ENCODE measurements around the gene RASGRF2. TPM values are rescaled to one million over a fixed set of nuclear protein-coding genes. Genes with fewer than 3 reads are reported as not detected.
A peak's percentile ranks its signal among the peaks of the same experiment; 100 is the strongest.

RASGRF2 gene, protein sequence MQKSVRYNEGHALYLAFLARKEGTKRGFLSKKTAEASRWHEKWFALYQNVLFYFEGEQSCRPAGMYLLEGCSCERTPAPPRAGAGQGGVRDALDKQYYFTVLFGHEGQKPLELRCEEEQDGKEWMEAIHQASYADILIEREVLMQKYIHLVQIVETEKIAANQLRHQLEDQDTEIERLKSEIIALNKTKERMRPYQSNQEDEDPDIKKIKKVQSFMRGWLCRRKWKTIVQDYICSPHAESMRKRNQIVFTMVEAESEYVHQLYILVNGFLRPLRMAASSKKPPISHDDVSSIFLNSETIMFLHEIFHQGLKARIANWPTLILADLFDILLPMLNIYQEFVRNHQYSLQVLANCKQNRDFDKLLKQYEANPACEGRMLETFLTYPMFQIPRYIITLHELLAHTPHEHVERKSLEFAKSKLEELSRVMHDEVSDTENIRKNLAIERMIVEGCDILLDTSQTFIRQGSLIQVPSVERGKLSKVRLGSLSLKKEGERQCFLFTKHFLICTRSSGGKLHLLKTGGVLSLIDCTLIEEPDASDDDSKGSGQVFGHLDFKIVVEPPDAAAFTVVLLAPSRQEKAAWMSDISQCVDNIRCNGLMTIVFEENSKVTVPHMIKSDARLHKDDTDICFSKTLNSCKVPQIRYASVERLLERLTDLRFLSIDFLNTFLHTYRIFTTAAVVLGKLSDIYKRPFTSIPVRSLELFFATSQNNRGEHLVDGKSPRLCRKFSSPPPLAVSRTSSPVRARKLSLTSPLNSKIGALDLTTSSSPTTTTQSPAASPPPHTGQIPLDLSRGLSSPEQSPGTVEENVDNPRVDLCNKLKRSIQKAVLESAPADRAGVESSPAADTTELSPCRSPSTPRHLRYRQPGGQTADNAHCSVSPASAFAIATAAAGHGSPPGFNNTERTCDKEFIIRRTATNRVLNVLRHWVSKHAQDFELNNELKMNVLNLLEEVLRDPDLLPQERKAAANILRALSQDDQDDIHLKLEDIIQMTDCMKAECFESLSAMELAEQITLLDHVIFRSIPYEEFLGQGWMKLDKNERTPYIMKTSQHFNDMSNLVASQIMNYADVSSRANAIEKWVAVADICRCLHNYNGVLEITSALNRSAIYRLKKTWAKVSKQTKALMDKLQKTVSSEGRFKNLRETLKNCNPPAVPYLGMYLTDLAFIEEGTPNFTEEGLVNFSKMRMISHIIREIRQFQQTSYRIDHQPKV (N-terminal part only)
- total RNA-seq (2011; cell fraction: chromatin; rRNA removed; ENCODE audit: low replicate concordance): not detected in 2 replicates
- total RNA-seq (2011; cell fraction: nucleolus; rRNA removed): not detected in 2 replicates
- total RNA-seq (2011; cell fraction: nucleoplasm; rRNA removed): 0.22 TPM in 1 of 2 replicates, not detected in the other
- total RNA-seq (2014; rRNA removed): not detected in 2 replicates
- not detected in 2 replicates for total RNA-seq (2014; rRNA removed; fragmentation: Illumina TruSeq; extraction: Trizol)
- total RNA-seq (2015; rRNA removed; fragmentation: Illumina TruSeq; extraction: Trizol): 0.08 and 0.22 TPM in 2 replicates
- total RNA-seq (2021): 0.04 and 0.09 TPM in 2 replicates
- 0.01 and 0.07 TPM in 2 replicates for polyA plus RNA-seq (2011; rRNA removed)
- not detected in 2 replicates for polyA plus RNA-seq (2011; cell fraction: cytosol; rRNA removed)
- polyA plus RNA-seq (2011; cell fraction: nucleus; rRNA removed): 0.06 and 0.07 TPM in 2 replicates
- 0.05 and 0.07 TPM in 2 replicates for polyA plus RNA-seq (2012)
- 0.03 TPM in 1 of 2 replicates, not detected in the other for polyA plus RNA-seq (2014; fragmentation: Illumina TruSeq; extraction: Trizol)
- under 1 TPM; 0.06 to 0.10 TPM for polyA plus RNA-seq (2014; fragmentation: Nextera tagmentation; extraction: Ambion mirVana)
- 0.08 TPM in 2 replicates for polyA plus RNA-seq (2014; rRNA removed)
- 0.09 and 0.18 TPM in 2 replicates for polyA minus RNA-seq (2011; rRNA and poly(A)+ RNA removed)
- polyA minus RNA-seq (2011; cell fraction: cytosol; rRNA and poly(A)+ RNA removed): not detected in 2 replicates
- polyA minus RNA-seq (2011; cell fraction: nucleus; rRNA and poly(A)+ RNA removed): 0.27 and 0.44 TPM in 2 replicates
- percentile 12 among the genes with signal in this experiment for Bru-seq, nascent RNA
- BruChase-seq, experiment 1, labeled RNA remaining after a 2-hour chase: percentile 20 among the genes with signal in this experiment
- percentile 24 among the genes with signal in this experiment for BruChase-seq, experiment 2, labeled RNA remaining after a 6-hour chase
- long read RNA-seq, experiment 1: 0 reads
- long read RNA-seq, experiment 2: 0 reads
- long read RNA-seq, experiment 3: 0 reads

DNA sequence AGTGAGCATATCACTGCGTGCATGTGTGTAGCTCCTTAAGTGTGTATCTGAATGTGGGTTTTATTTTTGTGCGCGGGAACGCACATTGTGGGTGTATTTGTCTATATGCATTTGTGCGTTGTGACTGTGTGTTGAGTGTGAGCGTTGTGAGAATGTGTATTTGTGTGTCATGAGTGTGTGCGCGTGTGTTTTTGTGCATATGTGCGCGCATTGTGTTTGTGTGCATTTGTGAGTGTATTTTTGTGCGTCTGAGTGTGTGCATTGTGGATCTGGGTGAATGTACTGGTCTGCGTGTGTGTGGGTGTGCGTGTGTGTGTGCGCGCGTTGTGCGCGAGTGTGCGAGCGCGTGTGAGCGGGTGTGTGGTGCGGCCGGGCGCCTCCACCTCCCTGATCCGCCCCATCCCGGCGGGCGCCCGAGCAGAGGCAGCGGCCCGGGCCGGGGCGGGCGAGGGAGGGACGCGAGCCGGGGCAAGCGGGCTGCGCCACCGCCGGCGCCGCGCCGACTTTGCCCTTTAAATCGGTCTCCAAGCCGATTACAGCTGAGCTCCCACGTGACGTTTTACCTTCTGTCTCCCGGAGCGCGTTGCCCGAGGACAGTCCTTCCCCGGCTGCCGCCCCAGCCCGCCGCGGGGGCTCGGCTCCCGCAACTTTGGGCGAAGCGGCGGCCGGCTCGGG is at the start of gene RASGRF2:
Gene RASGRF2, plus strand, starts transcription at position 596 of the 675 bp plus-strand sequence. CDS start 376 bp downstream, outside the sequence.
- intact Hi-C loops (cut with micrococcal nuclease): no loop called here
- no peak within 1 kb of the TSS for H3K4me2 ChIP-seq (ENCODE audit: insufficient read depth, low read length)
- TF ChIP-seq KLF16 (IDR thresholded peaks at IDR 0.05) (no peak), EP300 (IDR thresholded peaks at IDR 0.05; ENCODE audit: low read length) (no peak), HOXB6 (CRISPR knock-in tag; IDR thresholded peaks at IDR 0.05; ENCODE audit: borderline replicate concordance) (no peak), ZNF121 (CRISPR knock-in tag; conservative IDR thresholded peaks at IDR 0.05) (no peak), PTBP1 (IDR thresholded peaks at IDR 0.05; ENCODE audit: low read depth, low read length) (no peak)
- TF ChIP-seq, protein P1, sequence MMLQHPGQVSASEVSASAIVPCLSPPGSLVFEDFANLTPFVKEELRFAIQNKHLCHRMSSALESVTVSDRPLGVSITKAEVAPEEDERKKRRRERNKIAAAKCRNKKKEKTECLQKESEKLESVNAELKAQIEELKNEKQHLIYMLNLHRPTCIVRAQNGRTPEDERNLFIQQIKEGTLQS (IDR thresholded peaks at IDR 0.05): no peak
- TF ChIP-seq, protein P1 (CRISPR knock-in tag; conservative IDR thresholded peaks at IDR 0.05): no peak

More for the DNA sequence above, at the start of gene RASGRF2:
- ATAC-seq (no peak), DNase-seq (ENCODE audit: extremely low read depth in 1 of 4, low spot score in 3 of 4) (no peak), FAIRE-seq (no peak)
- Histone ChIP-seq H3K9ac (ENCODE audit: insufficient read depth in 1 of 2, low read depth in 2 of 2, low read length in 2 of 2) (no peak within 1 kb of the TSS), H3K27ac (ENCODE audit: extremely low read depth, low read depth, low read length) (no peak within 1 kb of the TSS), H3K9me3 (replicated peaks; ENCODE audit: control insufficient read depth, insufficient read depth, low read depth, low read length) (no peaks in the 10 kb centered on the region), H4K20me1 (replicated peaks; ENCODE audit: control insufficient read depth, insufficient read depth, low read length) (no peaks in the 10 kb centered on the region), H3K9me1 (ENCODE audit: control insufficient read depth, insufficient read depth, low read length) (no peaks in the 10 kb centered on the region), H2AFZ (ENCODE audit: low read depth, low read length) (no peak within 1 kb of the TSS), H3K27me3 (ENCODE audit: control insufficient read depth in 2 of 2, insufficient read depth in 2 of 2, low read length in 2 of 2) (peaks cover 19 to 20% of the 10 kb centered on the region in 2 experiments; a peak in 4 of 5 replicates), H3K36me3 (ENCODE audit: control insufficient read depth, insufficient read depth, low read length) (no peaks in the 10 kb centered on the region), H3K4me1 (replicated peaks in 1 of 2; ENCODE audit: control insufficient read depth in 2 of 2, insufficient read depth in 2 of 2, low read length in 2 of 2) (no peaks in the 10 kb centered on the region), H3K79me2 (ENCODE audit: control insufficient read depth, insufficient read depth, low read length) (no peaks in the 10 kb centered on the region), H3K4me3 (no peak within 1 kb of the TSS)
- POLR2A ChIA-PET: no interaction called here
- in situ Hi-C loops (cut with MboI): no loop called here
- 73% methylated on average over 29 of the region's 66 CpGs for WGBS (ENCODE audit: insufficient coverage, low coverage, missing lambda C conversion rate)
- no TSS peak for BruUV-seq (replicated peaks)
- CTCF ChIA-PET (ENCODE audit: low intra/inter-chr PET ratio): no interaction called here

All from K562 (cell line).